Upper lobe of left lung (tissue), 6 donors: Measurements from ENCODE around the gene RTL3. TPM values are rescaled to one million over a fixed set of nuclear protein-coding genes. Genes with fewer than 3 reads are reported as not detected.
A peak's percentile ranks its signal among the peaks of the same experiment; 100 is the strongest.

Experiments used
- ATAC-seq, 2 donors: fragments of 200-7000 bp; cut with Tn5 transposase; one replicate each; pipeline ENCODE4 v1.9.1; 2022; ENCODE audit warnings: mild to moderate bottlenecking in 2 of 2, moderate library complexity in 2 of 2; ENCODE audit not compliant: low FRiP score in 2 of 2
- DNase-seq, 2 donors: peaks; one replicate each; pipeline ENCODE4 v3.0.0-alpha.2; 2019 to 2020
- H3K27ac ChIP-seq, 4 donors: fragments of 200-600 bp; sonication (generic); one replicate each; pipeline ENCODE4 v1.5.1; 2016 to 2019
- H3K27me3 ChIP-seq, 4 donors: fragments of 200-600 bp; sonication (generic); one replicate each; pipeline ENCODE4 v1.5.1; 2017 to 2019
- H3K36me3 ChIP-seq, 4 donors: fragments of 200-600 bp; sonication (generic); one replicate each; pipeline ENCODE4 v1.5.1; 2016 to 2019
- H3K4me1 ChIP-seq, 4 donors: fragments of 200-600 bp; sonication (generic); one replicate each; pipeline ENCODE4 v1.5.1; 2018 to 2019
- H3K4me3 ChIP-seq, 4 donors: fragments of 200-600 bp; sonication (generic); one replicate each; pipeline ENCODE4 v1.5.1; 2017 to 2019; ENCODE audit warnings: mild to moderate bottlenecking in 2 of 4, moderate library complexity in 1 of 4
- H3K9me3 ChIP-seq, 4 donors: fragments of 200-600 bp; sonication (generic); one replicate each; pipeline ENCODE4 v1.5.1; 2018 to 2019
- EP300 ChIP-seq, 4 donors: sonication (generic); formaldehyde crosslinking; IDR thresholded peaks; one replicate each; pipeline ENCODE4 v1.5.1; 2017; ENCODE audit warnings: antibody characterized with exemption in 4 of 4, control low read depth in 2 of 4
- POLR2A ChIP-seq, 4 donors: fragments of 450-650 bp; IDR thresholded peaks; one replicate each; pipeline ENCODE4 v1.5.1; 2016 to 2017; ENCODE audit warnings: antibody characterized with exemption in 4 of 4, mild to moderate bottlenecking in 2 of 4
- POLR2AphosphoS5 ChIP-seq, 2 donors: sonication (generic); formaldehyde crosslinking; IDR thresholded peaks; one replicate each; pipeline ENCODE4 v1.5.1; 2017; ENCODE audit warnings: antibody characterized with exemption in 2 of 2
- WGBS, 2 donors: methylation state at CpG; one replicate each; pipeline ENCODE4 v1.1.5; 2017 to 2018; 5-methylcytosine and 5-hydroxymethylcytosine counted together
- total RNA-seq, 6 donors: library from RNA; depleted of rRNA in 4 of 6; stranded (reverse); fragments of >200 nt in 4 of 6; gene quantifications; one replicate each; pipeline versions ENCODE4 v1.1.0 to v1.2.1, GENCODE V29; 2016 to 2021
- TF ChIP-seq, protein P1 (sequence below), 6 experiments: fragments of 450-650 bp in 4 of 6; fragments of 200-600 bp in 2 of 6; sonication (generic) in 2 of 6; IDR thresholded peaks; one replicate each; pipeline ENCODE4 v1.5.1; 2016 to 2019; ENCODE audit warnings: antibody characterized with exemption in 6 of 6
- donor health status: DM: no; HTN: no; CAD: no; lungs with moderate emphysema.
- donor health status: DM: no; HTN: yes; CAD: no; lungs with severe emphysema.

RTL3 gene
- total RNA-seq, 6 donors from 2014 or later: 0.10 to 0.31 TPM; not detected in 4

DNA sequence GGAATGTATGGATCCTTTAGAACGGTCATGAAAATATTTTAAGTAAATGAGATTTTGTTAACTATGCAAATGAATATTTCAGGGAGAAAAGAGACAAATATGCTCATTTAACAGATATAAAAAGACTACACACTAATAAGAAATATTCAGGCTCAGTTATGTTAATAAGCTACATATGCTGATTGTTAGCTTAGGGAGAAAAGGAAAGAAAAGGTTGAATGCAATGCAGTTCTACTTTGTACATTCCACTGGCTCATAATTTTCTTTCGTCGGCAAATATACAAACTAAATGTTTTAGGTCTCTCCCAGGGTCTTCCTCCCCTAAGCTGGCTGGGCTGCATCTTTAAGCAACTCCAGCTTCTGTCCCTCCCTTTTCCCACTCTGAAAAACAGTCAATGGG, 2.7 kb upstream of the RTL3 start:
- Histone ChIP-seq H3K27ac (no peak overlapping the region), H3K4me1 (no peaks in the 10 kb centered on the region), H3K4me3 (no peak overlapping the region), H3K9me3 (no peaks in the 10 kb centered on the region), H3K36me3 (no peaks in the 10 kb centered on the region), H3K27me3 (no peaks in the 10 kb centered on the region)
- 80 to 83% methylated on average over 3 of the region's 3 CpGs for WGBS, 2 donors
- DNase-seq (no peak), ATAC-seq (no peak)
- TF ChIP-seq POLR2A (IDR thresholded peaks at IDR 0.05): no peak
- TF ChIP-seq EP300 (IDR thresholded peaks at IDR 0.05): no peak
- no peak for TF ChIP-seq POLR2AphosphoS5 (IDR thresholded peaks at IDR 0.05)
- TF ChIP-seq, protein P1, sequence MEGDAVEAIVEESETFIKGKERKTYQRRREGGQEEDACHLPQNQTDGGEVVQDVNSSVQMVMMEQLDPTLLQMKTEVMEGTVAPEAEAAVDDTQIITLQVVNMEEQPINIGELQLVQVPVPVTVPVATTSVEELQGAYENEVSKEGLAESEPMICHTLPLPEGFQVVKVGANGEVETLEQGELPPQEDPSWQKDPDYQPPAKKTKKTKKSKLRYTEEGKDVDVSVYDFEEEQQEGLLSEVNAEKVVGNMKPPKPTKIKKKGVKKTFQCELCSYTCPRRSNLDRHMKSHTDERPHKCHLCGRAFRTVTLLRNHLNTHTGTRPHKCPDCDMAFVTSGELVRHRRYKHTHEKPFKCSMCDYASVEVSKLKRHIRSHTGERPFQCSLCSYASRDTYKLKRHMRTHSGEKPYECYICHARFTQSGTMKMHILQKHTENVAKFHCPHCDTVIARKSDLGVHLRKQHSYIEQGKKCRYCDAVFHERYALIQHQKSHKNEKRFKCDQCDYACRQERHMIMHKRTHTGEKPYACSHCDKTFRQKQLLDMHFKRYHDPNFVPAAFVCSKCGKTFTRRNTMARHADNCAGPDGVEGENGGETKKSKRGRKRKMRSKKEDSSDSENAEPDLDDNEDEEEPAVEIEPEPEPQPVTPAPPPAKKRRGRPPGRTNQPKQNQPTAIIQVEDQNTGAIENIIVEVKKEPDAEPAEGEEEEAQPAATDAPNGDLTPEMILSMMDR (IDR thresholded peaks at IDR 0.05): no peak

DNA sequence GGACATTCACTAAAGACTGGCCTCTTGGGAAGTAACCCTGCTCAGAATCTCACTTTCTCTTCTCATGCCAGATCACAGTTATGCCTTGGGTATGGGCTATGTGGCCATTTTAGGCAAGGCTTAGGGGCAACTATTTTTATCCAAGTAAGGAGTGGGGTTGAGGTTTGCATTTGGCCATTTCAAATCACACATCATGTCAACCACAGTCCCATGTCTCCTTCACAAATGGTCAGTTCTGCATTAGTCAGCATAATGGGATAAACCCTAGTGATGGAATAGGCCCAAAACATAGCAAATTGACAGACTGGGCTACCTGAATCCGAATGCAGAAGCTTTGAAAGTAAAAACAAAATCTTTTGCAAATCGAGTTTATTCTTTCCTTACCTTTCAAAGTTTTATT, 827 bp upstream of the RTL3 start:
- no peak overlapping the region for H3K27ac ChIP-seq
- no peak for TF ChIP-seq EP300 (IDR thresholded peaks at IDR 0.05)
- no peak for TF ChIP-seq POLR2AphosphoS5 (IDR thresholded peaks at IDR 0.05)
- no peak for TF ChIP-seq POLR2A (IDR thresholded peaks at IDR 0.05)
- TF ChIP-seq, protein P1 (IDR thresholded peaks at IDR 0.05): no peak

GRCh38 chrX:78658414-78658813, 714 bp downstream of the RTL3 start:
- H3K9me3 ChIP-seq: no peaks in the 10 kb centered on the region
- DNase-seq (no peak), ATAC-seq (no peak)
- H3K27ac ChIP-seq: no peak overlapping the region
- no peaks in the 10 kb centered on the region for H3K27me3 ChIP-seq
- no peaks in the 10 kb centered on the region for H3K4me1 ChIP-seq
- H3K4me3 ChIP-seq: no peak overlapping the region
- 56 to 79% methylated on average over 5 to 6 of the region's 6 CpGs for WGBS, 2 donors
- TF ChIP-seq POLR2AphosphoS5 (IDR thresholded peaks at IDR 0.05): no peak
- no peak for TF ChIP-seq EP300 (IDR thresholded peaks at IDR 0.05)
- TF ChIP-seq POLR2A (IDR thresholded peaks at IDR 0.05): no peak
- TF ChIP-seq, protein P1 (IDR thresholded peaks at IDR 0.05): no peak
- H3K36me3 ChIP-seq: no peaks in the 10 kb centered on the region

More for the DNA sequence above, 827 bp upstream of the RTL3 start:
- no peaks in the 10 kb centered on the region for H3K27me3 ChIP-seq
- WGBS, 2 donors: 46 to 79% methylated on average over 2 of the region's 2 CpGs
- H3K9me3 ChIP-seq: no peaks in the 10 kb centered on the region
- H3K36me3 ChIP-seq: no peaks in the 10 kb centered on the region
- H3K4me1 ChIP-seq: no peaks in the 10 kb centered on the region
- ATAC-seq (no peak), DNase-seq (no peak)
- no peak overlapping the region for H3K4me3 ChIP-seq

GRCh38 chrX:78655642-78656041, 3.5 kb downstream of the RTL3 start:
- no peak for DNase-seq
- no peaks in the 10 kb centered on the region for H3K36me3 ChIP-seq
- no peaks in the 10 kb centered on the region for H3K4me1 ChIP-seq
- no peak overlapping the region for H3K27ac ChIP-seq
- H3K9me3 ChIP-seq: no peaks in the 10 kb centered on the region
- TF ChIP-seq POLR2A (IDR thresholded peaks at IDR 0.05): no peak
- TF ChIP-seq POLR2AphosphoS5 (IDR thresholded peaks at IDR 0.05): no peak
- TF ChIP-seq, protein P1 (IDR thresholded peaks at IDR 0.05): no peak
- TF ChIP-seq EP300 (IDR thresholded peaks at IDR 0.05): no peak
- ATAC-seq: no peak
- H3K27me3 ChIP-seq: no peaks in the 10 kb centered on the region
- WGBS, 2 donors: 83 to 100% methylated on average over 1 of the region's 1 CpG
- no peak overlapping the region for H3K4me3 ChIP-seq

- ATAC-seq (peak in 1 of 2 donors; percentile 65), DNase-seq (no peak)
- no peak overlapping the region for H3K4me3 ChIP-seq
- H3K27ac ChIP-seq: no peak overlapping the region
- no peaks in the 10 kb centered on the region for H3K36me3 ChIP-seq
- H3K9me3 ChIP-seq: no peaks in the 10 kb centered on the region
- H3K4me1 ChIP-seq: no peaks in the 10 kb centered on the region
- WGBS, 2 donors: 21 to 27% methylated on average over 3 of the region's 3 CpGs
- no peaks in the 10 kb centered on the region for H3K27me3 ChIP-seq
- TF ChIP-seq EP300 (IDR thresholded peaks at IDR 0.05) (no peak), POLR2A (IDR thresholded peaks at IDR 0.05) (no peak), POLR2AphosphoS5 (IDR thresholded peaks at IDR 0.05) (no peak)
- TF ChIP-seq, protein P1 (IDR thresholded peaks at IDR 0.05): no peak
Measured at GRCh38 chrX:78653118-78653822, 5.9 kb downstream of the RTL3 start.
